Peyer's patch (tissue), 4 donors: ENCODE data around the gene SLC27A5.

Source experiments
- CTCF ChIP-seq, 6 experiments: fragments of 450-650 bp in 4 of 6; fragments of 200-600 bp in 2 of 6; sonication (generic) in 1 of 6; IDR thresholded peaks; one replicate each; pipeline ENCODE4 v1.5.1; 2017 to 2019; ENCODE audit warnings: antibody characterized with exemption in 6 of 6, mild to moderate bottlenecking in 3 of 6, moderate library complexity in 1 of 6
- POLR2A ChIP-seq, 2 donors: fragments of 450-650 bp; IDR thresholded peaks; one replicate each; pipeline ENCODE4 v1.5.1; 2017; ENCODE audit warnings: antibody characterized with exemption in 2 of 2, mild to moderate bottlenecking in 2 of 2, moderate library complexity in 2 of 2

GRCh38 chr19:58560921-58561320, 49.1 kb upstream of the SLC27A5 start:
- TF ChIP-seq CTCF (IDR thresholded peaks at IDR 0.05) (no peak), POLR2A (IDR thresholded peaks at IDR 0.05) (no peak)
